Endothelial cell of umbilical vein (primary cell): ENCODE results near the gene CD80.

Source experiments
- CTCF ChIP-seq, 2 donors: IDR thresholded peaks; 1 replicate in 1 of 2; 2 replicates in 1 of 2; pipeline ENCODE4 v1.5.1; 2011; ENCODE audit warnings: low read length in 2 of 2, mild to moderate bottlenecking in 2 of 2, moderate library complexity in 2 of 2, control low read depth in 1 of 2, inconsistent platforms in 1 of 2, low read depth in 1 of 2; ENCODE audit not compliant: insufficient read depth in 1 of 2; ENCODE audit errors: extremely low read depth in 1 of 2
- EZH2 ChIP-seq: IDR thresholded peaks from 2 replicates; pipeline ENCODE4 v1.6.1; 2012; ENCODE audit warnings: borderline replicate concordance, low read depth, mild to moderate bottlenecking, moderate library complexity, low read length, inconsistent platforms; ENCODE audit not compliant: severe bottlenecking
- GATA2 ChIP-seq: IDR thresholded peaks from 2 replicates; pipeline ENCODE4 v1.7.0; 2011; ENCODE audit warnings: low read depth, mild to moderate bottlenecking, moderate library complexity, mixed read lengths, low read length; ENCODE audit not compliant: insufficient read length, insufficient read depth
- MAX ChIP-seq: IDR thresholded peaks from 2 replicates; pipeline ENCODE4 v1.6.1; 2011; ENCODE audit not compliant: insufficient read depth, insufficient read length
- MYC ChIP-seq: IDR thresholded peaks from one replicate; pipeline ENCODE4 v1.6.1; 2011; ENCODE audit warnings: mild to moderate bottlenecking, low read depth, low read length
- POLR2A ChIP-seq: IDR thresholded peaks from 2 replicates; pipeline ENCODE4 v1.6.1; 2012; ENCODE audit warnings: low read depth, mild to moderate bottlenecking, control low read depth, low read length
- POLR2AphosphoS5 ChIP-seq: IDR thresholded peaks from 2 replicates; pipeline ENCODE4 v1.6.1; 2012; ENCODE audit warnings: low read depth, mild to moderate bottlenecking, control low read depth, low read length, moderate library complexity; ENCODE audit not compliant: insufficient read depth

GRCh38 chr3:119547227-119547626 lies 12.2 kb downstream of the CD80 start:
- no peak for TF ChIP-seq EZH2
- TF ChIP-seq CTCF (IDR thresholded peaks at IDR 0.05; ENCODE audit: extremely low read depth in 1 of 2, insufficient read depth in 1 of 2, low read depth in 1 of 2, low read length in 2 of 2), result no peak
- TF ChIP-seq POLR2A, result no peak
- TF ChIP-seq MAX, result no peak
- TF ChIP-seq POLR2AphosphoS5, result no peak
- no peak for TF ChIP-seq MYC
- no peak for TF ChIP-seq GATA2
